HG03354 (cell line): ENCODE results near the gene BRD3.

ENCODE experiments used
- ATAC-seq: cut with Tn5 transposase; IDR thresholded peaks from one replicate; pipeline ENCODE4 v1.9.1; 2021; ENCODE audit warnings: mild to moderate bottlenecking; ENCODE audit not compliant: unreplicated experiment, poor library complexity, severe bottlenecking

Gene BRD3

GRCh38 chr9:134040781-134041648, 26.8 kb downstream of the BRD3 start:
- no peak for ATAC-seq

DNA sequence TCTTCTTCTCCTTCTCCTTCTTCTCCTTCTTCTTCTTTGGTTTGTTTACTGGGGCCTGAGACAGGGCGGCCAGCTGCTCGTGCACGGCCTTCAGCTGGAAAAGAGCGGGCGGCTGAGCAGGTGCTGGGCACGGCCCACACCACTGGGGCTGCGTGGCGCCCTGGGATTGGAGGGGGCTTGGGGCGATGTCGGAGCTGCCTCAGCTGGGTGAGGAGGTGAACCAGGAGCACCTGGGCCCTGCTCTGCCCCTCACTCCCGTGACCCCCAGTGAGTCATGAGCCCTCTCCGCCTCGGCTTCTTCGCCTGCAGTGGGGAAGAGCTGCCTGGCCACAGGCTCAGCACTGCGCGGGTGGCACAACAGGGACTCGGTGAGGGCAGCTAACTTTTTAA, 27.7 kb downstream of the BRD3 start:
- ATAC-seq, result no peak

DNA sequence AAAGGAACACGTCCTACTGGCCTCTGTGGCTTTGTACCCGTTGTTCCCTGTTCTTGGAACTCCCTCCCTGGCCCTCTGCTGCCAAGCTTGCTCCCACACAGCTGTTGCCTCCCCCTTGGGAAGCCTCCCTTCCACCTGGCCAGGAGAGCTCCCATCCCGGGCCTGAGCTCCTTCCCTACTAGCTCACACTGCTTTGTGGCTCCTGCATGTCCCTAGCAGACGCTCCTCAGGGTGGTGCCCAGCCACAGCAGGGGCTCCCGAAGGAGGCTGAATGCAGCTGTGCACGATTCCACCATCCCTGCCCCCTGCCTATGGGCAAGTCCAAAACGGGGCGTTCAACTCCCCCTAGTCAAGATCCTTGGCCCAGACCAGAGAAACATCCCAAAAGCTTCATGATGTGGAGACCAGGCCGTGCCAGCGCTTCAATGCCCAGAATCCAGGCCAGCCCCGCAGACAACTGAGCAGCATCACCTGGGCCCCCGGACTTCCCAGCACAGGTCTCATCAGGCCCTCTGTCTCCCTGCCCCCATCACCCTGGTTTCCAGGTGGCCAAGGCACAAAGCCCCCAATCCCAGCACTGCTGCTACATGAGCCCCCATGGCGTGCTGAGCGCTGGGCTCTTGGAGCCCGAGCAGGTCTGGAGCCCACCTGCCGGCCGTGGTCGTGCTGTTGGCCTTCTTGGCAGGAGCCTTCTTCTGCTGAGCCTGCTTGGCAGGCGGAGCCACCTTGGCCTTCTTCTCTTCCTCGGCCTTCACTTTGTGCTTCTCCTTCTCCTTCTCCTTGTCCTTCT, 28.2 kb downstream of the BRD3 start:
- ATAC-seq, result no peak

GRCh38 chr9:134037641-134038040, 30.2 kb downstream of the BRD3 start:
- ATAC-seq, result no peak

DNA sequence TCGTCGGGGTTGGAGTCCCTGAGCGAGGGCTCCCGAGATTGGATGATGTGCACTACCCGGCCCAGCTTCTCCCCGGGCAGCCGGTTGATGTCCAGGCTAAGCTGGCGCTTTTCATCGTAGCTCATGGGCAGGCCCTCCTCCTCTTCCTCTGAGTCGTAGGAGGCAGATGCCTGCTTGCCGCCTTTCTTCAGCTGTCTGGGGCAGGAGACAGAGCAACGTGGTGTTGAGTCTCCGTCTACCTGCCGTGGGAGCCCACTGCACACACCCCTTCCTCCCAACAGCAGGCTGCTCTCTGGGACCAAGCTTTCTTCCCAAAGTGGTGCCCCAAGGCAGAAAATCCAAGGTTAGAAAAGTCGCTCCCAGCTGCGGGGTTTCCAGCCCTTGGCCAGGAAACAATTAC, 31.7 kb downstream of the BRD3 start:
- ATAC-seq, result no peak

- ATAC-seq, result no peak
Measured at GRCh38 chr9:134035041-134036039, 32.5 kb downstream of the BRD3 start.

GRCh38 chr9:134034215-134035040, 33.4 kb downstream of the BRD3 start:
- ATAC-seq, result no peak

GRCh38 chr9:134033516-134034214, 34.2 kb downstream of the BRD3 start:
- ATAC-seq, result no peak

DNA sequence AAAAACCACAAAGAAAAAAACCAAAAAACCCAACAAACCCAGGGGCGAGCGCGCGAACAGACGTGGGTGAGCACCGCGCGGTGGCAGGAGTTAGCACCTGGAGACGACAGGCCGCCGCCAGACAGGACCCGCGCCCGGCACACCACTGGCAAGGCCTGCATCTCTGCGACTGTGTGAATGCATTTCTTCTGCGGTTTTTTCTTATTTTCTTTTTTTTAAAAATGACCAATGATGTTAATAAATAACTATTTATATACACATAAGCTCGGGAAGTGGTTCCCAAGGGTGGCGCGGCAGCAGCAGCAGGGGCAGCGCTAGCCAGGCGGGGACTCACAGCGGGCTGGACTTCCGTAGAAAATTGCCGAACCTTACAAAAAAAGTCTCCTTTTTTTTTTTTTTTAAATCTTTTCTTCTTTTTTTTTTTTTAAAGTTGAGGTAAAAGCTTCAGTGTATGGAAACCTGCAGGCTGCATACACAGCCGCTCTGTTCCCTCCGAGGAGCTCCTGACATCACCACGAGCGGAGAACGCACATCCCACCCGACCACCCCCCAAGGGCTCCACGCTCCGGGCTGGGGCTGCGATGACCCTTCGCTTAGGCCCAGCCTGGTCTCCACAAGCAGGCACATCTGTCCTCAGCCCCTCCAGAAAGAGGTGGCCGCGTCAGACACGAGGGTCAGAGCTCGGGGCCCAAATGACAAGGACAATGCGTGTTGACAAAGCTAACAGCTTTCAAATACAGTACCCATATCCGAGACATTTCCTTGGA, 35.2 kb downstream of the BRD3 start:
- ATAC-seq, result no peak

GRCh38 chr9:134031783-134032182, 36.0 kb downstream of the BRD3 start:
- ATAC-seq, result no peak

DNA sequence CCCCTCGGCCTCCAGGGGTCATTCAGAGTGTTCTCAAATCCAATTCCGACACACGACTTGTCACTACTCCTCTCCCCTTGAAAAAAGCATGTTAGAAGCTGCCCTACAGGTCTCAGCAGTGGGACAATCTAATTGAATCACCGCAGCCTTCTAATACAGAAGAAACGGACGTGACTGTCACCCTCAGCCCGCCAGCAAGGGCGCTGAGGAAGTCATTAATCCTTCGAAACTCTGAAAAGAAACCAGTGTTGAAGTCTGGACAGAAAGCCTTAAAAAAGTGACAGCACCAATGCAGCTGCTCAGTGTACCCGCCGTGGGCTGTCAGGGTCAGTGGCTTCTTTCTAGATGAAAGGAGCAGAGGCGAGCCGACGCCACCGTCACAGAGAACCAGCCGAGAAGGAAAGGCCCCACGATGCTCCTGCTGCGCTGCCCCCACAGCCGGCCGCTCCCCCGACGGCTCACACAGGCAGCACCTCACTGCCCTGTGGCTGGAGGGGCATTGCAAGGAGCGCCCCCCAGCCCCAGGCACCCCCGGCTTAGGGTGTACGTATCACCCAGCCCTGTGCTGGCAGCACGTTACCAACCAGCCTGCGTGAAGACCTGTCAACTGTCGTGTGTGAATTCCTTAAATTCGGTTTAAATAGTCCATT, 36.9 kb downstream of the BRD3 start:
- ATAC-seq, result no peak

- ATAC-seq, result no peak
Measured at GRCh38 chr9:134029248-134030226, 38.3 kb downstream of the BRD3 start.

DNA sequence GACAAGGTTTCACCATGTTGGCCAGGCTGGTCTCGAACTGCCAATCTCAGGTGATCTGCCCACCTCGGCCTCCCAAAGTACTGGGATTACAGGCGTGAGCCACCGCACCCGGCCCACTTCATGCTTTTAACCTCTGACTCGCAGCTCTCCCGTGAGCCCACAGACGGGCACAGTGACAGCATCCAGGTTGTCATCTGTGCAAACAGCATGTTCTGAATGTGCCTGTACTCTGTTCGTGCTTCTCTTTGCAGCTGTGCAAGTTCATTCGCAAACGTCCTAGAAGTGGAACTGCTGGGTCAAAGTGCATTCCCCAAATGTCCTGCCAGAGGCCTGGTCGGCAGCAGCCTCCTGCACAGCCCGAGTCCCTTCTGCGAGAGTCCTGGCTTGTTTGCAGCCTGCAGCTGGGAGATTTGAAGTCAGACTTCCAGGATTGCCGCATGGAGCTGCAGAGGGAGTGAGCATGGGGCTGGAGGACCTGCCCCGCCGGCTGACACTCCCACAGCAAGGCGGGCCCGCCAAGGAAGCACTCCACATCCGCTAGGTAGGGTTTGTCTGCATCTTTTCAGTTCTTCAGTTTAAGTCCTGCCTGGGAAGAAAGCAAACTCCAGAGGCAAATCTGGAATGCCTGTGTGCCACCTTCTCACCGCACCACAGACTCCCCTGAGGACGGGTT, 39.1 kb downstream of the BRD3 start:
- no peak for ATAC-seq

GRCh38 chr9:134028076-134028475, 39.8 kb downstream of the BRD3 start:
- no peak for ATAC-seq

- ATAC-seq, result no peak
Measured at GRCh38 chr9:134027561-134027960, 40.3 kb downstream of the BRD3 start.

GRCh38 chr9:134026981-134027380, 40.8 kb downstream of the BRD3 start:
- ATAC-seq, result no peak
